D721Med (cell line): ENCODE measurements around the gene ETV3L.
A peak's percentile ranks its signal among the peaks of the same experiment; 100 is the strongest.
"Not testable (repeated sequence)": the region's sequence is repeated elsewhere in the genome, so short reads cannot be mapped to it uniquely, and the experiment has no call there.

Experiments used
- DNase-seq: peaks from one replicate; pipeline ENCODE4 v3.0.0; 2011; ENCODE audit warnings: low spot score; ENCODE audit not compliant: insufficient read length
- FAIRE-seq: peaks from 2 replicates; lab custom pipeline; 2011; peaks lifted over from hg19 to GRCh38; lab: Jason Lieb, UNC
- TF ChIP-seq, protein P1 (sequence below): IDR thresholded peaks from 2 replicates; pipeline ENCODE4 v1.5.1; 2012; ENCODE audit warnings: mild to moderate bottlenecking, control low read depth; ENCODE audit not compliant: insufficient read depth; ENCODE audit errors: missing control alignments

ETV3L gene

DNA sequence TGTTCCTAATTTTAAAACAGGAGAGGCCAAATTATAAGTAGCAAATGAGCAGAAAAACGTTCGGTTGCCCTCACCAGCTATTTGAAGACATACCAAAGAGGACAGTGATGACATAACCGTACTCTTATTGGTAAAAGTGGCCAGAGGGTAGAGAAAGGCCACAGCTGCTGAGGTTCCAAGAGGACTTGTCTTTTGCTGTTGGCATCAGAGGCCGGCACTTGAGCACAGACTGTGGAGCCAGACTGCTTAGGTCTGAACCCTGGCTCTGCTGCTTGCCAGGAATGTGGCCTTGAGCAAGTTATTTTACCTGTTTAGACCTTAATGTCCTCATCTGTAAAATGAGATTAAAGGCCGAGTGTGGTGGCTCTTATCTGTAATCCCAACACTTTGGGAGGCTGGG, 14.9 kb downstream of the ETV3L start:
- TF ChIP-seq, protein P1, sequence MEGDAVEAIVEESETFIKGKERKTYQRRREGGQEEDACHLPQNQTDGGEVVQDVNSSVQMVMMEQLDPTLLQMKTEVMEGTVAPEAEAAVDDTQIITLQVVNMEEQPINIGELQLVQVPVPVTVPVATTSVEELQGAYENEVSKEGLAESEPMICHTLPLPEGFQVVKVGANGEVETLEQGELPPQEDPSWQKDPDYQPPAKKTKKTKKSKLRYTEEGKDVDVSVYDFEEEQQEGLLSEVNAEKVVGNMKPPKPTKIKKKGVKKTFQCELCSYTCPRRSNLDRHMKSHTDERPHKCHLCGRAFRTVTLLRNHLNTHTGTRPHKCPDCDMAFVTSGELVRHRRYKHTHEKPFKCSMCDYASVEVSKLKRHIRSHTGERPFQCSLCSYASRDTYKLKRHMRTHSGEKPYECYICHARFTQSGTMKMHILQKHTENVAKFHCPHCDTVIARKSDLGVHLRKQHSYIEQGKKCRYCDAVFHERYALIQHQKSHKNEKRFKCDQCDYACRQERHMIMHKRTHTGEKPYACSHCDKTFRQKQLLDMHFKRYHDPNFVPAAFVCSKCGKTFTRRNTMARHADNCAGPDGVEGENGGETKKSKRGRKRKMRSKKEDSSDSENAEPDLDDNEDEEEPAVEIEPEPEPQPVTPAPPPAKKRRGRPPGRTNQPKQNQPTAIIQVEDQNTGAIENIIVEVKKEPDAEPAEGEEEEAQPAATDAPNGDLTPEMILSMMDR, result no peak
- no peak for DNase-seq
- FAIRE-seq, result no peak

DNA sequence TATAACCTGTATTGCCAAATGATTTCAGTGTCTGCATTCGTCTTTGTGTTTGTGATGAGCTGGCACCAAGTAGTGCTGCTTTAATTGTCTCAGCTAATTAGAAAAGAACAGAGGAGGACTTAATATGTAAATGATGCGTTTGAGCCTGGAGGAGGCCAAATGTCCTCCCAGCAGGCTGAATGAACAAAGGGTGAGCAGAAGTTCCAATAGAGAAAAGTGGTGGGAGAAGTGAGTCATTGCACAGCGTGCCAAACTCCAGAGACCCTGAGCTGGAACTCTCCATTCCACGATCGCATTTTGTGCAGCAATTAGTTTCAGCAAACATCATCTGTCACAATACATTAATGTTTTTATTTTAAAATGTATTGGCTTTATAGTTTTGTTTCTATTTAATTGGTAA, 17.9 kb downstream of the ETV3L start:
- TF ChIP-seq, protein P1, result no peak
- DNase-seq (no peak), FAIRE-seq (no peak)

DNA sequence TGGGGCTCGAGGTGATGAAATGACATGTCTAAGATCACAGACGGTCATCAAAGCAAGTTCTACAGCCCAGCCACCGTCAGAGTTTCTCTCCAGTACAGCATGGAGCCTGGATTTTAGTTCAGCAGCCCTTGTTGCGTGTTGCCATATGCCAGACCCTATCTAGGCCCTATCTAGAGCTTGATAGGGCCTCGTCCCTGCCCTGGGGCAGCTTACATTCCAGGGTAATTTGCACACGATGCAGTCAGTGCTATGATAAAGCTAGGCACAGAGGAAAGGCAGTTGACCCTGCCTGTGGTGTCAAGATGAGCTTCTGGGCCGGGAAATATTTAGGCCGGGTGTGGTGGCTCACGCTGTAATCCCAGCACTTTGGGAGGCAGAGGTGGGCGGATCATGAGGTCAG, 18.9 kb downstream of the ETV3L start:
- no peak for DNase-seq
- TF ChIP-seq, protein P1, result no peak
- no peak for FAIRE-seq

GRCh38 chr1:157077394-157077793, 22.2 kb downstream of the ETV3L start:
- DNase-seq (no peak), FAIRE-seq (no peak)
- TF ChIP-seq, protein P1, result no peak

- DNase-seq (no peak), FAIRE-seq (no peak)
- TF ChIP-seq, protein P1, result peak; percentile 81
Measured at GRCh38 chr1:157073944-157074685, 25.5 kb downstream of the ETV3L start.

GRCh38 chr1:157069601-157070000, 30.0 kb downstream of the ETV3L start:
- TF ChIP-seq, protein P1, result no peak
- DNase-seq, result no peak
- FAIRE-seq, result no peak

DNA sequence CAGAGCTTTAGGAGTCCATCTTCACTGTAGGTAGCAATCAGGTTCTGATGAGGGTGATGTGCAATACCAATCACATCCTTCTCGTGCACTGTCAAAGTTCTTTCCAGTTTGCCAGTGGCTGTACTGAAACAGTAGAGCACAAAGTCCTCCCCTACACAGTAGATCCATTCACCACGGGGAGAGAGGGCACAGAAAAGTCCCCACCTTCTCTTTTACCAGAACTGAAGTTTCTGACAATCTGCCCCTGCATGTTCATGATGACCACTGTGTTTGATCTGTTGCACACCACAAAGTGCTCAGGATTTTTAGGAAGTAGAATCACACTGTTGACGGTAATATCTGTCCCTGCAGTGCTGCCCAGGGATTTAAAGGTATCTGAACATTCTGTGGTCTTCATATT, 40.4 kb downstream of the ETV3L start:
- DNase-seq, result not testable (repeated sequence)
- FAIRE-seq, result peak; percentile 69
